Daoy (cell line): ENCODE data around the gene RHEX. TPM values are rescaled to one million over a fixed set of nuclear protein-coding genes. Genes with fewer than 3 reads are reported as not detected.

Experiments
- total RNA-seq: library from RNA; depleted of rRNA; stranded (reverse); fragments of >200 nt; shearing (Covaris generic); gene quantifications from 2 replicates; pipeline ENCODE4 v1.2.3, GENCODE V29; 2014; rRNA removed

Gene RHEX
- total RNA-seq, 1 experiment from 2014 or later, result not detected

Other genes with a start within 250 kb of the RHEX start
- gene SLC41A1, start 240.0 kb upstream of the RHEX start, total RNA-seq, result 20.7 and 25.1 TPM in 2 replicates
- not detected in 2 replicates for gene PM20D1, start 203.0 kb upstream of the RHEX start, total RNA-seq
- gene SLC26A9, start 109.7 kb upstream of the RHEX start, total RNA-seq, result not detected in 2 replicates
- gene RAB7B, start 49.8 kb upstream of the RHEX start, total RNA-seq, result 2.7 and 3.5 TPM in 2 replicates
- gene CTSE, start 29.3 kb upstream of the RHEX start, total RNA-seq, result not detected in 2 replicates
- not detected in 2 replicates for gene AVPR1B, start 64.2 kb downstream of the RHEX start, total RNA-seq
- gene FAM72A, start 149.7 kb downstream of the RHEX start, total RNA-seq, result 11.4 and 20.7 TPM in 2 replicates
- gene SRGAP2, start 150.4 kb downstream of the RHEX start, total RNA-seq, result 16.7 and 17.8 TPM in 2 replicates